ENCODE data around the gene IL23R. TPM values are rescaled to one million over a fixed set of nuclear protein-coding genes. Genes with fewer than 3 reads are reported as not detected.

Gene IL23R
- total RNA-seq, 1 experiment from 2014 or later = not detected

- H3K4ac ChIP-seq (ENCODE audit: low read depth, low read length) = no peak overlapping the region
- no peak overlapping the region for H3K27ac ChIP-seq (ENCODE audit: insufficient read length, low read depth, low read length)
- no peak overlapping the region for H3K4me2 ChIP-seq (ENCODE audit: insufficient read depth, insufficient read length, low read length)
- no peaks in the 10 kb centered on the region for H3K79me2 ChIP-seq (ENCODE audit: insufficient read depth, low read length)
- H3K18ac ChIP-seq (ENCODE audit: insufficient read length, low read depth, low read length) = no peak overlapping the region
- Mint-ChIP-seq H3K27ac (no peak overlapping the region), H3K36me3 (ENCODE audit: insufficient read depth in 1 of 3, low read depth in 3 of 3) (no peaks in the 10 kb centered on the region; a peak in 1 of 7 replicates), H3K27me3 (ENCODE audit: low read depth) (no peaks in the 10 kb centered on the region; the same call in 1 of the 2 replicates), H3K4me3 (no peak overlapping the region), H3K9me3 (no peaks in the 10 kb centered on the region), H3K4me1 (peaks cover 2 to 4% of the 10 kb centered on the region in 2 experiments; a peak in 2 of 4 replicates)
- TF ChIP-seq CTCF (conservative IDR thresholded peaks at IDR 0.05) = no peak
- no peak overlapping the region for H4K91ac ChIP-seq (ENCODE audit: insufficient read length, low read depth, low read length)
- no peak overlapping the region for H3K56ac ChIP-seq (ENCODE audit: insufficient read length, low read depth, low read length)
- H3K23me2 ChIP-seq (ENCODE audit: insufficient read length, low read depth, low read length, poor library complexity, severe bottlenecking) = no peaks in the 10 kb centered on the region
- no peak overlapping the region for H3T11ph ChIP-seq (ENCODE audit: low read length)
- H4K8ac ChIP-seq (replicated peaks; ENCODE audit: insufficient read length, low read depth, low read length) = no peak overlapping the region
- H2BK15ac ChIP-seq (ENCODE audit: low read depth, low read length) = no peak overlapping the region
- H3K4me1 ChIP-seq (ENCODE audit: insufficient read depth, low read length) = no peaks in the 10 kb centered on the region
- WGBS (ENCODE audit: extremely low coverage, insufficient read length, low lambda C conversion rate) = no CpG with 5 or more reads among the region's 1 CpG
- H3K23ac ChIP-seq (ENCODE audit: insufficient read length, low read depth, low read length) = no peak overlapping the region
- H4K5ac ChIP-seq (ENCODE audit: insufficient read length, low read depth, low read length) = no peak overlapping the region
- no peak for DNase-seq
- H2BK5ac ChIP-seq (ENCODE audit: insufficient read length, low read length) = no peak overlapping the region
- no peak overlapping the region for H2AFZ ChIP-seq (ENCODE audit: low read length)
- H3K9me3 ChIP-seq (ENCODE audit: control insufficient read depth, low read depth, low read length) = no peaks in the 10 kb centered on the region
- no peak overlapping the region for H3K9ac ChIP-seq (ENCODE audit: extremely low read depth, insufficient read length, low read length)
- H3K79me1 ChIP-seq (ENCODE audit: insufficient read depth, low read depth, low read length, poor library complexity, severe bottlenecking) = no peaks in the 10 kb centered on the region
- no peak overlapping the region for H2BK120ac ChIP-seq (ENCODE audit: low read depth, low read length, poor library complexity, severe bottlenecking)
- H3K27me3 ChIP-seq (ENCODE audit: insufficient read depth, low read length) = no peaks in the 10 kb centered on the region
- no peaks in the 10 kb centered on the region for H4K20me1 ChIP-seq (ENCODE audit: control insufficient read depth, insufficient read depth, insufficient read length)
- H2BK20ac ChIP-seq (ENCODE audit: low read depth, low read length, poor library complexity, severe bottlenecking) = no peak overlapping the region
- no peak overlapping the region for H3K14ac ChIP-seq (ENCODE audit: insufficient read depth, low read length)
- H2AK5ac ChIP-seq (ENCODE audit: insufficient read length, low read length) = no peak overlapping the region
- no peak overlapping the region for H2BK12ac ChIP-seq (ENCODE audit: insufficient read length, low read depth, low read length)
Measured at GRCh38 chr1:67217938-67218337, 51.7 kb downstream of the IL23R start.

All from H9 (cell line).